Urinary bladder (tissue), 4 donors: ENCODE results near the gene DHX40. TPM values are rescaled to one million over a fixed set of nuclear protein-coding genes. Genes with fewer than 3 reads are reported as not detected.
"Not testable (repeated sequence)": the region's sequence is repeated elsewhere in the genome, so short reads cannot be mapped to it uniquely, and the experiment has no call there.

Experiments
- DNase-seq: peaks from one replicate; pipeline ENCODE4 v3.0.0-alpha.2; 2015; ENCODE audit errors: extremely low spot score
- H3K27ac ChIP-seq: one replicate; pipeline ENCODE4 v1.5.1; 2013; ENCODE audit warnings: low read depth, mild to moderate bottlenecking, moderate library complexity
- H3K36me3 ChIP-seq: one replicate; pipeline ENCODE4 v1.6.1; 2013; ENCODE audit warnings: mild to moderate bottlenecking, moderate library complexity; ENCODE audit not compliant: insufficient read depth
- H3K4me1 ChIP-seq: one replicate; pipeline ENCODE4 v1.6.1; 2013; ENCODE audit warnings: mild to moderate bottlenecking, moderate library complexity; ENCODE audit not compliant: insufficient read depth
- H3K4me3 ChIP-seq: one replicate; pipeline ENCODE4 v1.5.1; 2013; ENCODE audit warnings: low read depth, low read length
- WGBS: extraction: QIAGEN DNeasy Blood & Tissue Kit; methylation state at CpG from one replicate; pipeline ENCODE4 v1.1.7; 2013; 5-methylcytosine and 5-hydroxymethylcytosine counted together
- polyA plus RNA-seq: library from polyadenylated mRNA; stranded (reverse); fragments of 200-250 nt; gene quantifications from one replicate; pipeline ENCODE4 v1.2.3, GENCODE V29; 2013
- small RNA-seq: library from RNA; depleted of rRNA; stranded (forward); fragments of <200 nt; gene quantifications from one replicate; pipeline ENCODE3, GENCODE V24; 2014
- total RNA-seq: library from RNA; depleted of rRNA; stranded (reverse); fragments of >200 nt; gene quantifications from one replicate; pipeline ENCODE4 v1.2.3, GENCODE V29; 2014
- donor health status: healthy with polysubstance abuse.
- donor health status: healthy.

The DHX40 gene
- total and polyA plus RNA-seq, 2 donors: 30.3 to 87.1 TPM

- DNase-seq: no peak
- H3K27ac ChIP-seq: no peak overlapping the region
- WGBS: 86% methylated on average over 6 of the region's 6 CpGs
- H3K4me1 ChIP-seq: no peaks in the 10 kb centered on the region
- no peak overlapping the region for H3K4me3 ChIP-seq
- peaks cover 5% of the 10 kb centered on the region for H3K36me3 ChIP-seq
Observed at GRCh38 chr17:59647288-59647687, 81.9 kb downstream of the DHX40 start.

GRCh38 chr17:59649886-59650285, 84.5 kb downstream of the DHX40 start:
- Histone ChIP-seq H3K4me1 (no peaks in the 10 kb centered on the region), H3K36me3 (peaks cover 3% of the 10 kb centered on the region), H3K4me3 (no peak overlapping the region), H3K27ac (no peak overlapping the region)
- DNase-seq: no peak

- H3K27ac ChIP-seq: no peak overlapping the region
- no peak for DNase-seq
- H3K36me3 ChIP-seq: peaks cover 3% of the 10 kb centered on the region
- no peaks in the 10 kb centered on the region for H3K4me1 ChIP-seq
- 97% methylated on average over 1 of the region's 1 CpG for WGBS
- H3K4me3 ChIP-seq: no peak overlapping the region
Observed at GRCh38 chr17:59650642-59651041, 85.2 kb downstream of the DHX40 start.

GRCh38 chr17:59651346-59651745, 85.9 kb downstream of the DHX40 start:
- Histone ChIP-seq H3K4me3 (no peak overlapping the region), H3K36me3 (peaks cover 2% of the 10 kb centered on the region), H3K27ac (no peak overlapping the region), H3K4me1 (no peaks in the 10 kb centered on the region)
- DNase-seq: no peak

GRCh38 chr17:59652119-59652518, 86.7 kb downstream of the DHX40 start:
- Histone ChIP-seq H3K36me3 (peaks cover 2% of the 10 kb centered on the region), H3K4me3 (no peak overlapping the region), H3K27ac (no peak overlapping the region), H3K4me1 (no peaks in the 10 kb centered on the region)
- 95% methylated on average over 2 of the region's 2 CpGs for WGBS
- no peak for DNase-seq

GRCh38 chr17:59656624-59657023, 91.2 kb downstream of the DHX40 start:
- not testable (repeated sequence) for DNase-seq
- 92% methylated on average over 7 of the region's 7 CpGs for WGBS

More at GRCh38 chr17:59656624-59657023, 91.2 kb downstream of the DHX40 start:
- not testable (repeated sequence) for H3K4me3 ChIP-seq, H3K36me3 ChIP-seq, H3K4me1 ChIP-seq, H3K27ac ChIP-seq

Small RNA genes within 50 kb of the gene (small RNA-seq; reads per million reads assigned to genes)
- not detected for gene RNU4-13P

Other genes with a start within 250 kb of the DHX40 start
- gene YPEL2, start 234.0 kb upstream of the DHX40 start, total RNA-seq: 28.4 TPM
- 16.0 TPM for gene YPEL2, start 234.0 kb upstream of the DHX40 start, polyA plus RNA-seq
- gene CLTC, start 54.3 kb downstream of the DHX40 start, total RNA-seq: 405 TPM
- 110 TPM for gene CLTC, start 54.3 kb downstream of the DHX40 start, polyA plus RNA-seq
- 9.4 TPM for gene PTRH2, start 141.8 kb downstream of the DHX40 start, total RNA-seq
- 25.5 TPM for gene PTRH2, start 141.8 kb downstream of the DHX40 start, polyA plus RNA-seq
- gene VMP1, start 142.0 kb downstream of the DHX40 start, total RNA-seq: 231 TPM
- 157 TPM for gene VMP1, start 142.0 kb downstream of the DHX40 start, polyA plus RNA-seq